ENCODE data around the gene CAPZA1.

The CAPZA1 gene

DNA sequence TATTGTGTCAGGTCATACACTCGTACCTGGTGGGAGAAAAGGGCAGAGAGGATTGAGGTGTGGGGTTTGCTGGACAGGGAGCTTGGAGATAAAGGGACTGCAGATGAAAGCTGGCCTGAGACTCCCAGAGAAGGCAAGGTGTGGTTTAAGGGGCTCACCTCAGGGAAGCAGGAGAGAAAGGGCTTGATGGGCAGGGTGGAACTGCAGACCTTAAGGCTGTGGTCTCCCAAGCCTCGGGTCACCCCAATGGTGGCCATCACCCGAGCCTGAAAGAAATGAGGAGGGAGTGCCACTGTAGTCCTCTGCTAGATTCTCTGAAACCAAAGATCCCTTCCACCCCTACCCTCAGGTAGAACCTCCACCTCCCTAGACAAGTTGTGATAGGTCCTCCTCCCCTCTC is 91.0 kb downstream of the CAPZA1 start:
- in situ Hi-C loops (cut with HindIII; ENCODE audit: low pct_ligation_motif_present, low sequenced_read_pairs): no loop called here
- no peak for DNase-seq
- H3K4me3 ChIP-seq (ENCODE audit: low read depth, low read length): no peak overlapping the region
- peaks cover 2% of the 10 kb centered on the region for H3K36me3 ChIP-seq (replicated peaks)
- no peak overlapping the region for H3K27ac ChIP-seq
- no peaks in the 10 kb centered on the region for H3K27me3 ChIP-seq (replicated peaks)
- TF ChIP-seq, protein P1, sequence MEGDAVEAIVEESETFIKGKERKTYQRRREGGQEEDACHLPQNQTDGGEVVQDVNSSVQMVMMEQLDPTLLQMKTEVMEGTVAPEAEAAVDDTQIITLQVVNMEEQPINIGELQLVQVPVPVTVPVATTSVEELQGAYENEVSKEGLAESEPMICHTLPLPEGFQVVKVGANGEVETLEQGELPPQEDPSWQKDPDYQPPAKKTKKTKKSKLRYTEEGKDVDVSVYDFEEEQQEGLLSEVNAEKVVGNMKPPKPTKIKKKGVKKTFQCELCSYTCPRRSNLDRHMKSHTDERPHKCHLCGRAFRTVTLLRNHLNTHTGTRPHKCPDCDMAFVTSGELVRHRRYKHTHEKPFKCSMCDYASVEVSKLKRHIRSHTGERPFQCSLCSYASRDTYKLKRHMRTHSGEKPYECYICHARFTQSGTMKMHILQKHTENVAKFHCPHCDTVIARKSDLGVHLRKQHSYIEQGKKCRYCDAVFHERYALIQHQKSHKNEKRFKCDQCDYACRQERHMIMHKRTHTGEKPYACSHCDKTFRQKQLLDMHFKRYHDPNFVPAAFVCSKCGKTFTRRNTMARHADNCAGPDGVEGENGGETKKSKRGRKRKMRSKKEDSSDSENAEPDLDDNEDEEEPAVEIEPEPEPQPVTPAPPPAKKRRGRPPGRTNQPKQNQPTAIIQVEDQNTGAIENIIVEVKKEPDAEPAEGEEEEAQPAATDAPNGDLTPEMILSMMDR (IDR thresholded peaks at IDR 0.05; ENCODE audit: low read depth, low read length, missing control alignments): no peak

DNA sequence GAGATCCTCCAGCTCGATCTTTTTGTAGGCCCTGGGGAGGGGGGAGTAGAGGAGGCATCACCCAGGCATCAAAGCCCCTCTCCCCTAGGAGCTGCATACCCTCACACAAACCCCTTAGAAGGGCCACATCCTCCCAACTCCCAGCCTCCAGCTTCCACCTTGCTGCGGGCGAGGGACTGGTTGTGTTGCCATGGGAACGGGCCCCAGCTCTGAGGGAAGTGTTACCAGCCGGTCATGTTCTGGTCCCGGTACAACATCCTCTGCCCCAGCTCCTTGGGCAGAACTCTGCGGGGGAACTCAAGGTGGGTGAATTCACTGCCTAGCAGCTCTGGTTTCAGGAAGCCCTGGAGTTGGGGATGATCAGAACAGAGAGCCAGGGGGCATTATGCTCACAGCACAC is 91.4 kb downstream of the CAPZA1 start:
- TF ChIP-seq, protein P1 (IDR thresholded peaks at IDR 0.05; ENCODE audit: low read depth, low read length, missing control alignments): no peak
- in situ Hi-C loops (cut with HindIII; ENCODE audit: low pct_ligation_motif_present, low sequenced_read_pairs): no loop called here
- Histone ChIP-seq H3K27me3 (replicated peaks) (no peaks in the 10 kb centered on the region), H3K36me3 (replicated peaks) (peaks cover 2% of the 10 kb centered on the region), H3K27ac (no peak overlapping the region), H3K4me3 (ENCODE audit: low read depth, low read length) (no peak overlapping the region)
- no peak for DNase-seq

DNA sequence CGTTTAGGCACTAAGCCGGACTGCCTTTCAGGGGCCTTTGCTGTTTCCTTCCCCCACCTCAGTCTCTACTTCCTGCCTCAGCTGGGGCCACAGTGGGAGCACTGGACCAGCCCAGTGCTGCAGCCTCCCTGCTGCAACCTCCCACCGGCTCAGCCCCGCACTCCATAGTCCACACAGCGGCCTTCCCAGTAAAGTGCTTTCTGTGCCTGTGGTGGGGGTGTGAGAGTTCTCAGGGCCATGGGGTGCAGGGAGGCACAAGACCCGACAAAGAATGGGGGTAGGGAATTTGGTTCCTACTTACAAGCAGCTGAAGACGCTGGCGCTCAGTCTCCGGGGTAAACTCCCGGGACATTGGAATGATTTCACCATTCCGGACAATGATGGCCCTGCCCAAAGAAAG is 92.0 kb downstream of the CAPZA1 start:
- Histone ChIP-seq H3K4me3 (ENCODE audit: low read depth, low read length) (no peak overlapping the region), H3K27me3 (replicated peaks) (no peaks in the 10 kb centered on the region), H3K36me3 (replicated peaks) (peaks cover 1% of the 10 kb centered on the region), H3K27ac (no peak overlapping the region)
- no peak for DNase-seq
- in situ Hi-C loops (cut with HindIII; ENCODE audit: low pct_ligation_motif_present, low sequenced_read_pairs): no loop called here
- TF ChIP-seq, protein P1 (IDR thresholded peaks at IDR 0.05; ENCODE audit: low read depth, low read length, missing control alignments): no peak

DNA sequence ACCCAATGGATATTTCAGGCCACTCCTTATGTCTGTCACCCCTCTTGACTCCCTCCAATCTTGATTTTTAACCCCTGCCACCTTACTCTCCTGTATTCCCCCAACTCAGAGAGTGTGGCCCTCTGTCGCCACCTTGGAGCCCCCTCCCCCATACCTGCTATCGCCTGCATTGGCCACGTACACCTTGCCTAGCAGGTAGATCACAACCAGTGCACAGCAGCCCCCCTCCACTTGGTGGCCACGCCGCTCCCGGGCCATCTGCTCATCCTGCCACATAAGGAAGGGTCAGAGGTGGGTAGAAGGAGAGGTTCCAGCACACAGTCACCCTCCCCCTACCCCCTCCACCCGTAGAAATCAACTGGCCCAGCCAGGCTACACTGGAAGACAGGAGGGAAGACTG is 92.6 kb downstream of the CAPZA1 start:
- TF ChIP-seq, protein P1 (IDR thresholded peaks at IDR 0.05; ENCODE audit: low read depth, low read length, missing control alignments): no peak
- H3K27ac ChIP-seq: no peak overlapping the region
- H3K4me3 ChIP-seq (ENCODE audit: low read depth, low read length): no peak overlapping the region
- H3K27me3 ChIP-seq (replicated peaks): no peaks in the 10 kb centered on the region
- no peak for DNase-seq
- no peaks in the 10 kb centered on the region for H3K36me3 ChIP-seq (replicated peaks)
- in situ Hi-C loops (cut with HindIII; ENCODE audit: low pct_ligation_motif_present, low sequenced_read_pairs): no loop called here

DNA sequence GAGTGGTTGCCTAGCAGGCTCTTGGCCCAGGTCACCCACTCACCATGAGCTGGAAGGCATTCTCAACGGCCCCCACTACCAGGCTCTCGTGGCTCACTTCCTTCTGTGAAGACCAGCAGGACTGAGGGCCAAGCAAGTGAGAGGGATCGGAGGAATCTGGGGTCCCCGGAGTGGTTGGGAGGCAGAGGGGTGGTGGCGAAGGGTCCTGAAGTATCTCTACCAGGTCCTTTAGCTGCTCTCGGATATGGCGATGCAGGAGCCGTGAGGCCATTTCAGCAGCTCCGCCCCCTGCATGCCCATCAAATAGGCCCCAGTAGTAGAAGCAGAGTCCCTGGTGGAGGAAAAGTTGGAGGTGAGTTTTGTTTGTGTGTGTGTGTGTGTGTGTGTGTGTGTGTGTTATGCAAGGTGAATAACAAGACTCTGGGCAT is 93.1 kb downstream of the CAPZA1 start:
- TF ChIP-seq, protein P1 (IDR thresholded peaks at IDR 0.05; ENCODE audit: low read depth, low read length, missing control alignments): no peak
- no peak overlapping the region for H3K27ac ChIP-seq
- DNase-seq: no peak
- in situ Hi-C loops (cut with HindIII; ENCODE audit: low pct_ligation_motif_present, low sequenced_read_pairs): no loop called here
- no peak overlapping the region for H3K4me3 ChIP-seq (ENCODE audit: low read depth, low read length)
- no peaks in the 10 kb centered on the region for H3K36me3 ChIP-seq (replicated peaks)
- no peaks in the 10 kb centered on the region for H3K27me3 ChIP-seq (replicated peaks)

Data from brain microvascular endothelial cell (primary cell).